ENCODE results near the gene RPS17. TPM values are rescaled to one million over a fixed set of nuclear protein-coding genes. Genes with fewer than 3 reads are reported as not detected.

Gene RPS17
- total RNA-seq, 1 donor from 2014 or later, result 1,663 TPM

DNA sequence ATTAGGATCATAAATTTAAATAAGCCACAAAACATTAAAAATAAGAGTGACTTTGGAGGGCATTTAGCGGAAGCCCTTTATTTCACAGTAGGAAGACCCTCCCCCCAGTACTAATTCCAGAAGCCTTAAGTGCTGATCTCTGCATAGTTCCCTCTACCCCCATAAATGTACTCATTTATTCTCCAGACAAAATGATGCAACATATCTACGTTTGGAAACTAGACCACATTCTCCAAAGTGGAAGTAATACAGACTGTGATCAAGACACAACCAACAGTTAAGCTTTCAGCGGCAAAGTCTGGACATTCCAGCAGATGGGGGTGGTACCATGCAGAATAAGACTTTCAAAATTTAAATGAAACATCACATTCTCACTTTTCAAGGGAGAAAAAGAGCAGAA lies 44.8 kb upstream of the RPS17 start:
- H3K27me3 ChIP-seq (ENCODE audit: insufficient read depth, low read length), result peaks cover 7% of the 10 kb centered on the region
- no peak overlapping the region for H3K4me3 ChIP-seq (ENCODE audit: insufficient read depth, low read depth, low read length)
- no peaks in the 10 kb centered on the region for H3K9me3 Mint-ChIP-seq (ENCODE audit: unreplicated experiment)
- peak overlapping the region; percentile 28 for H3K4me3 Mint-ChIP-seq (ENCODE audit: unreplicated experiment)
- H3K9ac ChIP-seq (ENCODE audit: low read length), result no peak overlapping the region
- no peak overlapping the region for H3K4me2 ChIP-seq (ENCODE audit: low read length)
- no peak overlapping the region for H3K27ac ChIP-seq (ENCODE audit: low read depth, low read length)
- no peaks in the 10 kb centered on the region for H3K4me1 ChIP-seq (ENCODE audit: insufficient read depth, low read length)
- H4K20me1 ChIP-seq (ENCODE audit: insufficient read depth, low read length), result no peaks in the 10 kb centered on the region
- FAIRE-seq (no peak), DNase-seq (ENCODE audit: low read depth) (peak; percentile 4)
- H3K79me2 ChIP-seq (ENCODE audit: insufficient read depth, low read length), result no peaks in the 10 kb centered on the region
- TF ChIP-seq EZH2 (IDR thresholded peaks at IDR 0.05; ENCODE audit: insufficient read depth, low read length), result no peak
- H3K9me3 ChIP-seq (ENCODE audit: insufficient read depth, low read depth, low read length), result no peaks in the 10 kb centered on the region
- no peaks in the 10 kb centered on the region for H3K27me3 Mint-ChIP-seq (ENCODE audit: low read depth, unreplicated experiment)
- peak overlapping the region; percentile 91 for H3K27ac Mint-ChIP-seq (ENCODE audit: unreplicated experiment)
- no peaks in the 10 kb centered on the region for H3K36me3 Mint-ChIP-seq (ENCODE audit: low read depth, unreplicated experiment)
- H2AFZ ChIP-seq (ENCODE audit: low read depth, low read length), result no peak overlapping the region
- no peaks in the 10 kb centered on the region for H3K36me3 ChIP-seq (ENCODE audit: insufficient read depth, low read length)
- H3K4me1 Mint-ChIP-seq (ENCODE audit: low read depth, unreplicated experiment), result peaks cover 27% of the 10 kb centered on the region

DNA sequence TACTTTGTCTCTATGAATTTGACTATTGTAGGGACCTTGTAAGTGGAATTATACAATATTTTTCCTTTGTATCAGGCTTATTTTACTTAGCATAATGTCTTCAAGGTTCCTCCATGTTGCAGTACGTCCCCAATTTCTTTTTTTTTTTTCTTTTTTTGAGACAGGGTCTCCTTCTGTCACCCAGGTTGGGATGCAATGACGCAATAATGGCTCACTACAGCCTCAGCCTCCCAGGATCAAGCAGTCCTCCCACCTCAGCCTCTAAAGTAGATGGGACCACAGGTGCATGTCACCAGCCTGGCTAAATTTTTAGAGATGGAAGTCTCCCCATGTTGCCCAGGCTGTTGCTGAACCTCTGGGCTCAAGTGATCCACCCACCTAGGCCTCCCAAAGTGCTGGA lies 40.5 kb upstream of the RPS17 start:
- Mint-ChIP-seq H3K27ac (ENCODE audit: unreplicated experiment) (no peak overlapping the region), H3K36me3 (ENCODE audit: low read depth, unreplicated experiment) (no peaks in the 10 kb centered on the region), H3K9me3 (ENCODE audit: unreplicated experiment) (no peaks in the 10 kb centered on the region), H3K4me1 (ENCODE audit: low read depth, unreplicated experiment) (peaks cover 9% of the 10 kb centered on the region), H3K4me3 (ENCODE audit: unreplicated experiment) (no peak overlapping the region), H3K27me3 (ENCODE audit: low read depth, unreplicated experiment) (no peaks in the 10 kb centered on the region)
- Histone ChIP-seq H3K27me3 (ENCODE audit: insufficient read depth, low read length) (no peaks in the 10 kb centered on the region), H2AFZ (ENCODE audit: low read depth, low read length) (no peak overlapping the region), H3K4me3 (ENCODE audit: insufficient read depth, low read depth, low read length) (no peak overlapping the region), H3K36me3 (ENCODE audit: insufficient read depth, low read length) (no peaks in the 10 kb centered on the region), H3K9ac (ENCODE audit: low read length) (no peak overlapping the region), H3K79me2 (ENCODE audit: insufficient read depth, low read length) (no peaks in the 10 kb centered on the region), H3K4me2 (ENCODE audit: low read length) (no peak overlapping the region), H3K27ac (ENCODE audit: low read depth, low read length) (no peak overlapping the region), H4K20me1 (ENCODE audit: insufficient read depth, low read length) (no peaks in the 10 kb centered on the region), H3K4me1 (ENCODE audit: insufficient read depth, low read length) (no peaks in the 10 kb centered on the region), H3K9me3 (ENCODE audit: insufficient read depth, low read depth, low read length) (no peaks in the 10 kb centered on the region)
- DNase-seq (ENCODE audit: low read depth) (no peak), FAIRE-seq (no peak)
- TF ChIP-seq CTCF (IDR thresholded peaks at IDR 0.05; ENCODE audit: insufficient read depth, low read depth, low read length) (no peak), EZH2 (IDR thresholded peaks at IDR 0.05; ENCODE audit: insufficient read depth, low read length) (no peak)

- H3K9me3 ChIP-seq (ENCODE audit: insufficient read depth, low read depth, low read length), result no peaks in the 10 kb centered on the region
- no peaks in the 10 kb centered on the region for H3K9me3 Mint-ChIP-seq (ENCODE audit: unreplicated experiment)
- H2AFZ ChIP-seq (ENCODE audit: low read depth, low read length), result no peak overlapping the region
- H3K4me3 ChIP-seq (ENCODE audit: insufficient read depth, low read depth, low read length), result no peak overlapping the region
- DNase-seq (ENCODE audit: low read depth) (no peak), FAIRE-seq (no peak)
- H3K4me1 Mint-ChIP-seq (ENCODE audit: low read depth, unreplicated experiment), result peaks cover 28% of the 10 kb centered on the region
- peaks cover 15% of the 10 kb centered on the region for H3K4me1 ChIP-seq (ENCODE audit: insufficient read depth, low read length)
- no peak overlapping the region for H3K27ac ChIP-seq (ENCODE audit: low read depth, low read length)
- no peaks in the 10 kb centered on the region for H3K27me3 Mint-ChIP-seq (ENCODE audit: low read depth, unreplicated experiment)
- no peak overlapping the region for H3K4me2 ChIP-seq (ENCODE audit: low read length)
- H3K36me3 ChIP-seq (ENCODE audit: insufficient read depth, low read length), result no peaks in the 10 kb centered on the region
- H4K20me1 ChIP-seq (ENCODE audit: insufficient read depth, low read length), result no peaks in the 10 kb centered on the region
- no peak for TF ChIP-seq EZH2 (IDR thresholded peaks at IDR 0.05; ENCODE audit: insufficient read depth, low read length)
- TF ChIP-seq CTCF (IDR thresholded peaks at IDR 0.05; ENCODE audit: insufficient read depth, low read depth, low read length), result no peak
- no peak overlapping the region for H3K27ac Mint-ChIP-seq (ENCODE audit: unreplicated experiment)
- no peaks in the 10 kb centered on the region for H3K79me2 ChIP-seq (ENCODE audit: insufficient read depth, low read length)
- H3K9ac ChIP-seq (ENCODE audit: low read length), result no peak overlapping the region
- H3K27me3 ChIP-seq (ENCODE audit: insufficient read depth, low read length), result peaks cover 2% of the 10 kb centered on the region
- no peak overlapping the region for H3K4me3 Mint-ChIP-seq (ENCODE audit: unreplicated experiment)
- H3K36me3 Mint-ChIP-seq (ENCODE audit: low read depth, unreplicated experiment), result no peaks in the 10 kb centered on the region
Measured at GRCh38 chr15:82575335-82575734, 35.1 kb upstream of the RPS17 start.
